Activated B cell treated with CpG ODN at 0.5 μM for 24 hours (primary cell): ENCODE data around the gene EFCAB12. TPM values are rescaled to one million over a fixed set of nuclear protein-coding genes. Genes with fewer than 3 reads are reported as not detected.
"Not testable (repeated sequence)": the region's sequence is repeated elsewhere in the genome, so short reads cannot be mapped to it uniquely, and the experiment has no call there.

Experiments used
- ATAC-seq: fragments of 200-7000 bp; cut with Tn5 transposase; one replicate; pipeline ENCODE4 v1.10.0; 2021; ENCODE audit warnings: low read depth, mild to moderate bottlenecking, moderate library complexity
- CTCF ChIA-PET: fragments of 350-600 bp; sonication (Branson Sonifier 250); formaldehyde crosslinking; loops from one replicate; lab custom pipeline; 2021; ENCODE audit warnings: antibody characterized with exemption; lab: Charles Lee
- POLR2A ChIA-PET: fragments of 350-600 bp; sonication (Branson Sonifier 250); formaldehyde crosslinking; loops from one replicate; lab custom pipeline; 2021; ENCODE audit warnings: antibody characterized with exemption; lab: Charles Lee
- DNase-seq: peaks from one replicate; pipeline ENCODE4 v3.0.0; 2022
- H3K27ac Mint-ChIP-seq: one replicate; pipeline ENCODE4 v1.8.0; 2020; ENCODE audit warnings: mixed read lengths
- H3K27me3 Mint-ChIP-seq: one replicate; pipeline ENCODE4 v1.8.0; 2021; ENCODE audit warnings: mixed read lengths
- H3K36me3 Mint-ChIP-seq: one replicate; pipeline ENCODE4 v1.8.0; 2021; ENCODE audit warnings: low read depth, mixed read lengths
- H3K4me1 Mint-ChIP-seq: one replicate; pipeline ENCODE4 v1.8.0; 2021; ENCODE audit warnings: mixed read lengths
- H3K4me3 Mint-ChIP-seq: one replicate; pipeline ENCODE4 v1.8.0; 2020; ENCODE audit warnings: mild to moderate bottlenecking, mixed read lengths
- H3K9me3 Mint-ChIP-seq: one replicate; pipeline ENCODE4 v1.8.0; 2020; ENCODE audit warnings: mixed read lengths
- CTCF ChIP-seq: fragments of 200-600 bp; IDR thresholded peaks from one replicate; pipeline ENCODE4 v1.8.0; 2022; ENCODE audit warnings: antibody characterized with exemption, mild to moderate bottlenecking
- intact Hi-C: fragments of 100-400 bp; cut with micrococcal nuclease; formaldehyde crosslinking; loops from one replicate; pipeline ENCODE4 v1.15.1; 2024
- total RNA-seq: library from RNA; stranded (reverse); gene quantifications from 2 replicates; pipeline ENCODE4 v1.2.3, GENCODE V29; 2022

The EFCAB12 gene
- total RNA-seq, 1 donor from 2014 or later, result 1.8 TPM

GRCh38 chr3:129402210-129402609 is 26.2 kb downstream of the EFCAB12 start:
- H3K27me3 Mint-ChIP-seq, result no peaks in the 10 kb centered on the region
- ATAC-seq, result no peak

GRCh38 chr3:129399895-129400357 is 28.5 kb downstream of the EFCAB12 start:
- Mint-ChIP-seq H3K36me3 (peaks cover 32% of the 10 kb centered on the region), H3K27me3 (no peaks in the 10 kb centered on the region), H3K9me3 (no peaks in the 10 kb centered on the region), H3K4me1 (peaks cover 40% of the 10 kb centered on the region), H3K4me3 (peak overlapping the region; percentile 96), H3K27ac (peak overlapping the region; percentile 96)
- DNase-seq (no peak), ATAC-seq (peak; percentile 11)
- POLR2A ChIA-PET, result interaction anchor here (0.6 to 4.5 kb wide), 10 partner anchors 9 to 511 kb away, joined by 3 to 29 read pairs (median 6); partner anchors contain the start of genes COPG1, IFT122 and MBD4
- intact Hi-C loops, result loop anchor here (1.0 to 10.0 kb wide), 9 partner anchors 24 to 1805 kb away; partner anchors contain the start of genes ACAD9, EFCAB12, IFT122 and MCM2
- TF ChIP-seq CTCF, result no peak
- CTCF ChIA-PET, result interaction anchor here (0.6 to 1.5 kb wide), 8 partner anchors 13 to 427 kb away, joined by 3 to 5 read pairs (median 4); no protein-coding TSS in a partner anchor

More at GRCh38 chr3:129402210-129402609, 26.2 kb downstream of the EFCAB12 start:
- DNase-seq, result no peak
- ChIA-PET POLR2A (interaction anchor here (4.5 kb wide), 1 partner anchor 37 kb away, joined by 29 read pairs; the partner anchor contains the start of genes IFT122 and MBD4), CTCF (interaction anchor here (1.1 kb wide), 1 partner anchor 18 kb away, joined by 3 read pairs; no protein-coding TSS in a partner anchor)
- intact Hi-C loops, result no loop called here
- Mint-ChIP-seq H3K9me3 (no peaks in the 10 kb centered on the region), H3K36me3 (peaks cover 12% of the 10 kb centered on the region), H3K4me1 (peaks cover 30% of the 10 kb centered on the region), H3K27ac (no peak overlapping the region), H3K4me3 (no peak overlapping the region)
- TF ChIP-seq CTCF, result no peak

GRCh38 chr3:129399145-129399894 is 29.1 kb downstream of the EFCAB12 start:
- H3K27me3 Mint-ChIP-seq, result no peaks in the 10 kb centered on the region

GRCh38 chr3:129398803-129399144 is 29.7 kb downstream of the EFCAB12 start:
- Mint-ChIP-seq H3K4me3 (peak overlapping the region; percentile 96), H3K4me1 (peaks cover 40% of the 10 kb centered on the region), H3K36me3 (peaks cover 38% of the 10 kb centered on the region), H3K9me3 (no peaks in the 10 kb centered on the region), H3K27me3 (no peaks in the 10 kb centered on the region), H3K27ac (peak overlapping the region; percentile 96)
- ATAC-seq, result peak; percentile 22
- no peak for TF ChIP-seq CTCF
- ChIA-PET CTCF (interaction anchor here (1.7 kb wide), 1 partner anchor 15 kb away, joined by 4 read pairs; no protein-coding TSS in a partner anchor), POLR2A (interaction anchor here (0.7 to 4.5 kb wide), 3 partner anchors 32 to 41 kb away, joined by 3 to 29 read pairs (median 3); partner anchors contain the start of genes IFT122 and MBD4)
- no peak for DNase-seq
- intact Hi-C loops, result loop anchor here (1.0 to 10.0 kb wide), 9 partner anchors 26 to 1804 kb away; partner anchors contain the start of genes ACAD9, EFCAB12, IFT122 and MCM2

More at GRCh38 chr3:129399145-129399894, 29.1 kb downstream of the EFCAB12 start:
- Mint-ChIP-seq H3K4me1 (peaks cover 40% of the 10 kb centered on the region), H3K27ac (peak overlapping the region; percentile 96), H3K4me3 (peak overlapping the region; percentile 96), H3K36me3 (peaks cover 36% of the 10 kb centered on the region), H3K9me3 (no peaks in the 10 kb centered on the region)
- intact Hi-C loops, result loop anchor here (1.0 to 10.0 kb wide), 9 partner anchors 25 to 1805 kb away; partner anchors contain the start of genes ACAD9, EFCAB12, IFT122 and MCM2
- CTCF ChIA-PET, result interaction anchor here (0.8 to 1.7 kb wide), 8 partner anchors 13 to 428 kb away, joined by 3 to 5 read pairs (median 4); no protein-coding TSS in a partner anchor
- peak; percentile 36 for TF ChIP-seq CTCF
- POLR2A ChIA-PET, result interaction anchor here (0.6 to 4.5 kb wide), 10 partner anchors 10 to 511 kb away, joined by 3 to 29 read pairs (median 6); partner anchors contain the start of genes IFT122 and MBD4
- peak; percentile 50 for DNase-seq
- ATAC-seq, result peak; percentile 80

- DNase-seq, POLR2A ChIA-PET, CTCF ChIA-PET, H3K4me3 Mint-ChIP-seq, H3K27ac Mint-ChIP-seq, H3K9me3 Mint-ChIP-seq, H3K27me3 Mint-ChIP-seq, ATAC-seq: not testable (repeated sequence)
- H3K36me3 Mint-ChIP-seq, result peaks cover 71% of the 10 kb centered on the region
- H3K4me1 Mint-ChIP-seq, result peaks cover 25% of the 10 kb centered on the region
- intact Hi-C loops, result loop anchor here (10.0 kb wide), 1 partner anchor 1799 kb away; the partner anchor contains the start of genes MCM2 and TPRA1
Measured at GRCh38 chr3:129393760-129394564, 34.5 kb downstream of the EFCAB12 start.
